Stimulated activated CD4-positive, alpha-beta T cell treated with anti-CD3 and anti-CD28 coated beads, TNF-alpha, amount 100 ng/mL, for 1 hour (primary cell): ENCODE measurements around the gene MICAL2.

ENCODE experiments used
- DNase-seq, 3 donors: peaks; one replicate each; pipeline ENCODE4 v3.0.0-alpha.2; 2020; ENCODE audit warnings: low read depth in 3 of 3, low spot score in 1 of 3

MICAL2 gene

GRCh38 chr11:12221051-12221535, 110.7 kb downstream of the MICAL2 start:
- DNase-seq: no peak

- DNase-seq: no peak
Measured at GRCh38 chr11:12222055-12222792, 111.8 kb downstream of the MICAL2 start.

GRCh38 chr11:12223771-12224536, 113.6 kb downstream of the MICAL2 start:
- DNase-seq: no peak

- DNase-seq: peak; percentile 46 to 64 (median 60)
Measured at GRCh38 chr11:12224537-12224893, 114.1 kb downstream of the MICAL2 start.

GRCh38 chr11:12225046-12225739, 114.8 kb downstream of the MICAL2 start:
- DNase-seq: no peak

GRCh38 chr11:12226093-12226492, 115.7 kb downstream of the MICAL2 start:
- DNase-seq: no peak

- DNase-seq: no peak
Measured at GRCh38 chr11:12229450-12230229, 119.2 kb downstream of the MICAL2 start.

GRCh38 chr11:12232160-12232559, 121.8 kb downstream of the MICAL2 start:
- no peak for DNase-seq

GRCh38 chr11:12232817-12233601, 122.6 kb downstream of the MICAL2 start:
- no peak for DNase-seq

GRCh38 chr11:12233602-12233925, 123.2 kb downstream of the MICAL2 start:
- no peak for DNase-seq

GRCh38 chr11:12234221-12234620, 123.8 kb downstream of the MICAL2 start:
- no peak for DNase-seq

- no peak for DNase-seq
Measured at GRCh38 chr11:12235080-12235479, 124.7 kb downstream of the MICAL2 start.

- DNase-seq: no peak
Measured at GRCh38 chr11:12235553-12235946, 125.2 kb downstream of the MICAL2 start.

GRCh38 chr11:12235947-12236743, 125.8 kb downstream of the MICAL2 start:
- DNase-seq: no peak

GRCh38 chr11:12236744-12237101, 126.3 kb downstream of the MICAL2 start:
- DNase-seq: no peak

GRCh38 chr11:12237381-12237784, 127.0 kb downstream of the MICAL2 start:
- DNase-seq: no peak

GRCh38 chr11:12238420-12238819, 128.0 kb downstream of the MICAL2 start:
- no peak for DNase-seq

GRCh38 chr11:12239396-12239795, 129.0 kb downstream of the MICAL2 start:
- no peak for DNase-seq

GRCh38 chr11:12239804-12240371, 129.5 kb downstream of the MICAL2 start:
- DNase-seq: no peak
